Fibroblast of lung (primary cell): ENCODE data around the gene DOCK8.

ENCODE experiments used
- EZH2 ChIP-seq: IDR thresholded peaks from 2 replicates; pipeline ENCODE4 v1.5.1; 2012; ENCODE audit warnings: low read length, control low read depth, mild to moderate bottlenecking; ENCODE audit errors: missing control alignments
- TF ChIP-seq, protein P1 (sequence below), 2 donors: IDR thresholded peaks in 1 of 2; conservative IDR thresholded peaks in 1 of 2; 1 replicate in 1 of 2; 2 replicates in 1 of 2; pipeline ENCODE4 v1.5.1; 2011 to 2012; ENCODE audit warnings: low read length in 2 of 2, control low read depth in 1 of 2, inconsistent platforms in 1 of 2, low read depth in 1 of 2, mild to moderate bottlenecking in 1 of 2

DNA sequence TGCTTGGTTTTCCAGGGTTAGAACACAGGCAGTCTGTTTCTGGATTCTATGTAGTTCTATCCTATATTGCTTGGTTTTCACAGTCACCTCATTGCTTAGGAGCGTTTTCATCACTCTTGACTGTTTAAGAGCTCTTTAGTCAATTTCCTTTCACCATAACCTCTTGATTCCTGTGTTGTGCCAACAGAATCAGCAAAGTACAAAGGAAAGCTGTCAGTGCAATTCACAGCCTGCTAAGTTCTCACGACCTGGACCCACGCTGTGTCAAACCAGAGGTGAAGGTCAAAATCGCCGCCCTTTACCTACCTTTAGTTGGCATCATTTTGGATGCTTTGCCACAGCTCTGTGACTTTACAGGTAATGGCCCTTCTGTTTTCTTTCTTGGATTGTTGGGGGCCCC lies 199.9 kb downstream of the DOCK8 start:
- TF ChIP-seq EZH2, result no peak
- TF ChIP-seq, protein P1, sequence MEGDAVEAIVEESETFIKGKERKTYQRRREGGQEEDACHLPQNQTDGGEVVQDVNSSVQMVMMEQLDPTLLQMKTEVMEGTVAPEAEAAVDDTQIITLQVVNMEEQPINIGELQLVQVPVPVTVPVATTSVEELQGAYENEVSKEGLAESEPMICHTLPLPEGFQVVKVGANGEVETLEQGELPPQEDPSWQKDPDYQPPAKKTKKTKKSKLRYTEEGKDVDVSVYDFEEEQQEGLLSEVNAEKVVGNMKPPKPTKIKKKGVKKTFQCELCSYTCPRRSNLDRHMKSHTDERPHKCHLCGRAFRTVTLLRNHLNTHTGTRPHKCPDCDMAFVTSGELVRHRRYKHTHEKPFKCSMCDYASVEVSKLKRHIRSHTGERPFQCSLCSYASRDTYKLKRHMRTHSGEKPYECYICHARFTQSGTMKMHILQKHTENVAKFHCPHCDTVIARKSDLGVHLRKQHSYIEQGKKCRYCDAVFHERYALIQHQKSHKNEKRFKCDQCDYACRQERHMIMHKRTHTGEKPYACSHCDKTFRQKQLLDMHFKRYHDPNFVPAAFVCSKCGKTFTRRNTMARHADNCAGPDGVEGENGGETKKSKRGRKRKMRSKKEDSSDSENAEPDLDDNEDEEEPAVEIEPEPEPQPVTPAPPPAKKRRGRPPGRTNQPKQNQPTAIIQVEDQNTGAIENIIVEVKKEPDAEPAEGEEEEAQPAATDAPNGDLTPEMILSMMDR (conservative IDR thresholded peaks at IDR 0.05 in 1 of 2, IDR thresholded peaks at IDR 0.05 in 1 of 2; ENCODE audit: low read depth in 1 of 2, low read length in 2 of 2), result no peak
